ENCODE measurements around the gene UBE2QL1. TPM values are rescaled to one million over a fixed set of nuclear protein-coding genes. Genes with fewer than 3 reads are reported as not detected.

The UBE2QL1 gene
- total RNA-seq, 2 experiments from 2014 or later, result 0.33 to 0.45 TPM

GRCh38 chr5:6405591-6405990 is 43.1 kb upstream of the UBE2QL1 start:
- Histone ChIP-seq H3K27me3 (ENCODE audit: control insufficient read depth in 1 of 2, insufficient read depth in 2 of 2, low read length in 2 of 2) (peaks cover 0 to 6% of the 10 kb centered on the region in 2 experiments), H3K9me3 (ENCODE audit: control insufficient read depth in 1 of 2, insufficient read depth in 1 of 2, low read length in 2 of 2) (no peaks in the 10 kb centered on the region), H3K36me3 (ENCODE audit: insufficient read depth, low read length) (no peaks in the 10 kb centered on the region), H3K27ac (ENCODE audit: low read depth in 1 of 2, low read length in 2 of 2) (no peak overlapping the region), H3K4me1 (ENCODE audit: insufficient read depth, low read length) (no peaks in the 10 kb centered on the region), H3K4me3 (ENCODE audit: low read length) (no peak overlapping the region)
- no peak for ATAC-seq (ENCODE audit: poor library complexity)
- Mint-ChIP-seq H3K27me3 (peaks cover 41% of the 10 kb centered on the region), H3K36me3 (ENCODE audit: low read depth) (no peaks in the 10 kb centered on the region), H3K27ac (no peak overlapping the region), H3K4me1 (ENCODE audit: low read depth) (no peaks in the 10 kb centered on the region), H3K4me3 (no peak overlapping the region), H3K9me3 (no peaks in the 10 kb centered on the region)
- no peak for DNase-seq
- ChIA-PET POLR2A (no interaction called here), CTCF (no interaction called here)
- intact Hi-C loops (cut with DNase I, micrococcal nuclease), result no loop called here
- no peak for TF ChIP-seq CTCF (IDR thresholded peaks at IDR 0.05)

GRCh38 chr5:6407558-6408259 is 41.0 kb upstream of the UBE2QL1 start:
- DNase-seq (no peak), ATAC-seq (ENCODE audit: poor library complexity) (no peak)
- no peak overlapping the region for H3K27ac Mint-ChIP-seq
- no peaks in the 10 kb centered on the region for H3K4me1 ChIP-seq (ENCODE audit: insufficient read depth, low read length)
- H3K9me3 Mint-ChIP-seq, result no peaks in the 10 kb centered on the region
- no peaks in the 10 kb centered on the region for H3K36me3 ChIP-seq (ENCODE audit: insufficient read depth, low read length)
- intact Hi-C loops (cut with DNase I, micrococcal nuclease), result no loop called here
- H3K9me3 ChIP-seq (ENCODE audit: control insufficient read depth in 1 of 2, insufficient read depth in 1 of 2, low read length in 2 of 2), result peaks cover 0 to 4% of the 10 kb centered on the region in 2 experiments
- ChIA-PET CTCF (no interaction called here), POLR2A (no interaction called here)
- no peak overlapping the region for H3K4me3 ChIP-seq (ENCODE audit: low read length)
- peaks cover 0 to 6% of the 10 kb centered on the region in 2 experiments for H3K27me3 ChIP-seq (ENCODE audit: control insufficient read depth in 1 of 2, insufficient read depth in 2 of 2, low read length in 2 of 2)
- H3K27me3 Mint-ChIP-seq, result peaks cover 36% of the 10 kb centered on the region
- no peak for TF ChIP-seq CTCF (IDR thresholded peaks at IDR 0.05)
- no peaks in the 10 kb centered on the region for H3K4me1 Mint-ChIP-seq (ENCODE audit: low read depth)
- no peak overlapping the region for H3K4me3 Mint-ChIP-seq
- H3K36me3 Mint-ChIP-seq (ENCODE audit: low read depth), result no peaks in the 10 kb centered on the region
- no peak overlapping the region for H3K27ac ChIP-seq (ENCODE audit: low read depth in 1 of 2, low read length in 2 of 2)

GRCh38 chr5:6408260-6408596 is 40.4 kb upstream of the UBE2QL1 start:
- no peaks in the 10 kb centered on the region for H3K4me1 ChIP-seq (ENCODE audit: insufficient read depth, low read length)
- no peak overlapping the region for H3K4me3 ChIP-seq (ENCODE audit: low read length)
- H3K27me3 ChIP-seq (ENCODE audit: control insufficient read depth in 1 of 2, insufficient read depth in 2 of 2, low read length in 2 of 2), result peaks cover 0 to 8% of the 10 kb centered on the region in 2 experiments
- no peaks in the 10 kb centered on the region for H3K9me3 Mint-ChIP-seq
- no peaks in the 10 kb centered on the region for H3K36me3 ChIP-seq (ENCODE audit: insufficient read depth, low read length)
- no peak for TF ChIP-seq CTCF (IDR thresholded peaks at IDR 0.05)
- H3K4me1 Mint-ChIP-seq (ENCODE audit: low read depth), result no peaks in the 10 kb centered on the region
- ATAC-seq (ENCODE audit: poor library complexity), result no peak
- peaks cover 0 to 4% of the 10 kb centered on the region in 2 experiments for H3K9me3 ChIP-seq (ENCODE audit: control insufficient read depth in 1 of 2, insufficient read depth in 1 of 2, low read length in 2 of 2)
- H3K4me3 Mint-ChIP-seq, result no peak overlapping the region
- H3K27ac Mint-ChIP-seq, result no peak overlapping the region
- H3K27ac ChIP-seq (ENCODE audit: low read depth in 1 of 2, low read length in 2 of 2), result no peak overlapping the region
- ChIA-PET CTCF (no interaction called here), POLR2A (no interaction called here)
- intact Hi-C loops (cut with DNase I, micrococcal nuclease), result no loop called here
- peaks cover 30% of the 10 kb centered on the region for H3K27me3 Mint-ChIP-seq
- no peaks in the 10 kb centered on the region for H3K36me3 Mint-ChIP-seq (ENCODE audit: low read depth)
- no peak for DNase-seq

All from CD4-positive, alpha-beta T cell (primary cell).